ENCODE measurements around the gene ENOX1. TPM values are rescaled to one million over a fixed set of nuclear protein-coding genes. Genes with fewer than 3 reads are reported as not detected.

The ENOX1 gene
- total and polyA plus RNA-seq, 2 of the 8 experiments (the other 6 are each of a cell fraction or from before 2014, with no cell fraction given) = 0.23 to 0.37 TPM

DNA sequence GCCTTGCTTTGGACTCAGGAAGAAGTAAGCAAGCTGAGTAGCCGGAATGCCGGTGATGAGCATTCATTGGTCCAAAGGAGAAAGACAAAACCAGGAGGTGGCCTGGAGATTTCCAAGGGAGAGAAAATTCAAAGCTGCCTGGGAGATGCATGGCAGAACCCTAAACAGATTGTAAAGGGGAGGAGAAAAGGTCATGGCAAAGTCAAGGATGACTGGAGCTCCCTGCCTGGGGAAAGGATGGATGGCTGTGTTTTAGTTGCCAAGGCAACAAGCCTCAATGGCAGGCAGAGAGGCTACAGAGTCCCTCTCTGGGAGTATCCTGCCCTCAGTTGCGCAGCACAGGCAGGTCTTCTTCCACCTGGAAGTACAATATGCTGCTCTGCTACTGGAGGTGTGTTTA lies 134.0 kb downstream of the ENOX1 start:
- Histone ChIP-seq H4K5ac (ENCODE audit: insufficient read length, low read depth, low read length) (no peak overlapping the region), H3K4me3 (ENCODE audit: extremely low read depth in 1 of 4, insufficient read depth in 2 of 4, low read depth in 3 of 4, low read length in 4 of 4) (no peak overlapping the region), H3K4me1 (replicated peaks in 1 of 4; ENCODE audit: control insufficient read depth in 3 of 4, insufficient read depth in 4 of 4, low read length in 3 of 4) (no peaks in the 10 kb centered on the region), H2AFZ (ENCODE audit: low read length) (no peak overlapping the region), H4K20me1 (replicated peaks in 1 of 2; ENCODE audit: control insufficient read depth in 1 of 2, insufficient read depth in 2 of 2, low read length in 2 of 2) (no peaks in the 10 kb centered on the region), H3K4ac (replicated peaks; ENCODE audit: insufficient read length, low read depth, low read length) (no peak overlapping the region), H3K79me1 (ENCODE audit: low read depth, low read length) (no peaks in the 10 kb centered on the region), H2BK120ac (replicated peaks; ENCODE audit: low read depth, low read length) (no peak overlapping the region), H3K36me3 (ENCODE audit: control insufficient read depth in 2 of 4, insufficient read depth in 4 of 4, low read length in 3 of 4) (no peaks in the 10 kb centered on the region), H3K14ac (ENCODE audit: insufficient read length) (no peak overlapping the region), H4K91ac (replicated peaks; ENCODE audit: insufficient read length, low read length) (no peak overlapping the region), H2BK12ac (ENCODE audit: low read depth, low read length) (no peak overlapping the region), H2BK20ac (ENCODE audit: low read length) (no peak overlapping the region), H2BK5ac (ENCODE audit: low read depth, low read length) (no peak overlapping the region), H3K23me2 (ENCODE audit: low read depth, low read length) (no peaks in the 10 kb centered on the region), H3K23ac (ENCODE audit: insufficient read length) (no peak overlapping the region), H3K27ac (ENCODE audit: low read depth, low read length) (no peak overlapping the region), H3K27me3 (replicated peaks in 1 of 4; ENCODE audit: control insufficient read depth in 3 of 4, extremely low read depth in 1 of 4, insufficient read depth in 3 of 4, low read length in 3 of 4) (no peaks in the 10 kb centered on the region), H2BK15ac (ENCODE audit: low read length) (no peak overlapping the region), H3K18ac (ENCODE audit: extremely low read depth, low read length) (no peak overlapping the region), H3K79me2 (ENCODE audit: control insufficient read depth in 1 of 2, insufficient read depth in 2 of 2, low read length in 2 of 2) (no peaks in the 10 kb centered on the region), H4K8ac (ENCODE audit: extremely low read depth, insufficient read depth, low read length) (no peak overlapping the region), H3K4me2 (ENCODE audit: insufficient read depth in 1 of 2, low read depth in 2 of 2, low read length in 2 of 2) (no peak overlapping the region), H3K56ac (replicated peaks; ENCODE audit: insufficient read length, low read depth, low read length) (no peak overlapping the region), H3K9me3 (ENCODE audit: insufficient read depth in 2 of 2, low read depth in 1 of 2, low read length in 1 of 2) (no peaks in the 10 kb centered on the region), H3K9ac (replicated peaks in 1 of 4; ENCODE audit: extremely low read depth in 1 of 4, low read depth in 3 of 4, low read length in 3 of 4) (no peak overlapping the region), H2AK5ac (ENCODE audit: low read depth, low read length) (no peak overlapping the region)
- no peak for DNase-seq (ENCODE audit: low read depth in 1 of 2, low spot score in 2 of 2)
- no peak for FAIRE-seq
- POLR2A ChIA-PET (ENCODE audit: partially characterized antibody) = no interaction called here
- 91% methylated on average over 3 of the region's 3 CpGs; no CpG with 5 or more reads in 1 of the 2 experiments for WGBS, 2 experiments (ENCODE audit: extremely low coverage in 1 of 2, insufficient coverage in 1 of 2, insufficient read length in 1 of 2, insufficient replicate concordance in 2 of 2, low coverage in 1 of 2, low lambda C conversion rate in 2 of 2, missing lambda C conversion rate in 1 of 2)
- CTCF ChIA-PET (ENCODE audit: partially characterized antibody) = no interaction called here
- TF ChIP-seq GTF2F1 (IDR thresholded peaks at IDR 0.05; ENCODE audit: borderline replicate concordance, low read depth, low read length) (no peak), YY1 (IDR thresholded peaks at IDR 0.05; ENCODE audit: low read depth, low read length) (no peak), RNF2 (IDR thresholded peaks at IDR 0.05; ENCODE audit: borderline replicate concordance, low read depth, low read length, missing control alignments, poor library complexity, severe bottlenecking) (no peak), JUND (IDR thresholded peaks at IDR 0.05; ENCODE audit: low read length) (no peak), RBBP5 (IDR thresholded peaks at IDR 0.05; ENCODE audit: borderline replicate concordance, low read depth, low read length) (no peak), KDM1A (IDR thresholded peaks at IDR 0.05; ENCODE audit: borderline replicate concordance, low read length) (no peak), SIRT6 (IDR thresholded peaks at IDR 0.05; ENCODE audit: low read length) (no peak), EP300 (IDR thresholded peaks at IDR 0.05; ENCODE audit: borderline replicate concordance in 1 of 2, low read depth in 2 of 2, low read length in 2 of 2) (no peak)
- TF ChIP-seq, protein P1, sequence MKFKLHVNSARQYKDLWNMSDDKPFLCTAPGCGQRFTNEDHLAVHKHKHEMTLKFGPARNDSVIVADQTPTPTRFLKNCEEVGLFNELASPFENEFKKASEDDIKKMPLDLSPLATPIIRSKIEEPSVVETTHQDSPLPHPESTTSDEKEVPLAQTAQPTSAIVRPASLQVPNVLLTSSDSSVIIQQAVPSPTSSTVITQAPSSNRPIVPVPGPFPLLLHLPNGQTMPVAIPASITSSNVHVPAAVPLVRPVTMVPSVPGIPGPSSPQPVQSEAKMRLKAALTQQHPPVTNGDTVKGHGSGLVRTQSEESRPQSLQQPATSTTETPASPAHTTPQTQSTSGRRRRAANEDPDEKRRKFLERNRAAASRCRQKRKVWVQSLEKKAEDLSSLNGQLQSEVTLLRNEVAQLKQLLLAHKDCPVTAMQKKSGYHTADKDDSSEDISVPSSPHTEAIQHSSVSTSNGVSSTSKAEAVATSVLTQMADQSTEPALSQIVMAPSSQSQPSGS (IDR thresholded peaks at IDR 0.05; ENCODE audit: low read length) = no peak
- TF ChIP-seq, protein P2, sequence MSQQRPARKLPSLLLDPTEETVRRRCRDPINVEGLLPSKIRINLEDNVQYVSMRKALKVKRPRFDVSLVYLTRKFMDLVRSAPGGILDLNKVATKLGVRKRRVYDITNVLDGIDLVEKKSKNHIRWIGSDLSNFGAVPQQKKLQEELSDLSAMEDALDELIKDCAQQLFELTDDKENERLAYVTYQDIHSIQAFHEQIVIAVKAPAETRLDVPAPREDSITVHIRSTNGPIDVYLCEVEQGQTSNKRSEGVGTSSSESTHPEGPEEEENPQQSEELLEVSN (IDR thresholded peaks at IDR 0.05) = no peak

Measured in H1 (cell line).